H1 (cell line): ENCODE data around the gene PSMB5. TPM values are rescaled to one million over a fixed set of nuclear protein-coding genes. Genes with fewer than 3 reads are reported as not detected.

Source experiments
- CTCF ChIA-PET: fragments of 300-600 bp; sonication (Branson Sonifier 250); formaldehyde crosslinking; loops from one replicate; lab custom pipeline; 2021; ENCODE audit not compliant: partially characterized antibody; lab: Charles Lee
- POLR2A ChIA-PET: fragments of 300-600 bp; sonication (Branson Sonifier 250); formaldehyde crosslinking; loops from one replicate; lab custom pipeline; 2021; ENCODE audit warnings: inconsistent platforms; ENCODE audit not compliant: partially characterized antibody; lab: Charles Lee
- DNase-seq, 2 experiments: peaks; one replicate each; pipeline versions ENCODE4 v3.0.0 to v3.0.0-alpha.2; 2010 to 2022; ENCODE audit warnings: low spot score in 2 of 2, low read depth in 1 of 2, mixed read lengths in 1 of 2
- FAIRE-seq: peaks from 2 replicates; lab custom pipeline; 2011; peaks lifted over from hg19 to GRCh38; lab: Jason Lieb, UNC
- H2AFZ ChIP-seq: 2 replicates; pipeline ENCODE4 v1.8.1; 2012; ENCODE audit warnings: low read length, inconsistent platforms
- H2AK5ac ChIP-seq: 2 replicates; pipeline ENCODE4 v1.6.1; 2013; ENCODE audit warnings: low read depth, low read length
- H2BK120ac ChIP-seq: replicated peaks from 2 replicates; pipeline ENCODE3; 2013; ENCODE audit warnings: low read depth, low read length, inconsistent platforms
- H2BK12ac ChIP-seq: 2 replicates; pipeline ENCODE4 v1.6.1; 2013; ENCODE audit warnings: low read depth, low read length
- H2BK15ac ChIP-seq: 2 replicates; pipeline ENCODE4 v1.6.1; 2013; ENCODE audit warnings: low read length
- H2BK20ac ChIP-seq: 2 replicates; pipeline ENCODE4 v1.6.1; 2013; ENCODE audit warnings: low read length
- H2BK5ac ChIP-seq: 2 replicates; pipeline ENCODE4 v1.6.1; 2013; ENCODE audit warnings: low read depth, low read length
- H3K14ac ChIP-seq: 2 replicates; pipeline ENCODE4 v1.6.1; 2013; ENCODE audit warnings: inconsistent platforms; ENCODE audit not compliant: insufficient read length
- H3K18ac ChIP-seq: 2 replicates; pipeline ENCODE4 v1.6.1; 2013; ENCODE audit warnings: low read length; ENCODE audit errors: extremely low read depth
- H3K23ac ChIP-seq: 2 replicates; pipeline ENCODE4 v1.6.1; 2013; ENCODE audit warnings: inconsistent platforms; ENCODE audit not compliant: insufficient read length
- H3K23me2 ChIP-seq: 2 replicates; pipeline ENCODE4 v1.6.1; 2013; ENCODE audit warnings: low read depth, low read length
- H3K27ac ChIP-seq: 2 replicates; pipeline ENCODE4 v1.6.1; 2011; ENCODE audit warnings: low read depth, low read length, inconsistent platforms
- H3K27me3 ChIP-seq, 4 experiments: replicated peaks in 1 of 4; 1 replicate in 1 of 4; 2 replicates in 3 of 4; pipeline versions ENCODE4 v1.6.1 to v1.8.1; 2011 to 2013; ENCODE audit warnings: low read length in 3 of 4, mild to moderate bottlenecking in 3 of 4, inconsistent platforms in 2 of 4, mixed read lengths in 2 of 4, moderate library complexity in 1 of 4; ENCODE audit not compliant: control insufficient read depth in 3 of 4, insufficient read depth in 3 of 4; ENCODE audit errors: extremely low read depth in 1 of 4
- H3K36me3 ChIP-seq, 4 experiments: 2 replicates each; pipeline versions ENCODE4 v1.6.1 to v1.8.1; 2011 to 2013; ENCODE audit warnings: mild to moderate bottlenecking in 4 of 4, low read length in 3 of 4, moderate library complexity in 2 of 4, control low read depth in 1 of 4, inconsistent platforms in 1 of 4; ENCODE audit not compliant: insufficient read depth in 4 of 4, control insufficient read depth in 2 of 4
- H3K4ac ChIP-seq: replicated peaks from 2 replicates; pipeline ENCODE3; 2013; ENCODE audit warnings: low read length, low read depth, mixed read lengths, inconsistent platforms; ENCODE audit not compliant: insufficient read length
- H3K4me1 ChIP-seq, 4 experiments: replicated peaks in 1 of 4; 1 replicate in 1 of 4; 2 replicates in 3 of 4; pipeline versions ENCODE4 v1.6.1 to v1.8.1; 2011 to 2013; ENCODE audit warnings: low read length in 3 of 4, inconsistent platforms in 2 of 4, mixed read lengths in 1 of 4; ENCODE audit not compliant: insufficient read depth in 4 of 4, control insufficient read depth in 3 of 4
- H3K4me2 ChIP-seq, 2 experiments: 2 replicates each; pipeline versions ENCODE4 v1.6.1 to v1.8.1; 2011 to 2013; ENCODE audit warnings: low read depth in 2 of 2, low read length in 2 of 2, control low read depth in 1 of 2, inconsistent platforms in 1 of 2, mild to moderate bottlenecking in 1 of 2; ENCODE audit not compliant: insufficient read depth in 1 of 2
- H3K4me3 ChIP-seq, 4 experiments: fragments of 200-600, 300-600 bp in 1 of 4; sonication (generic), shearing (Covaris generic), sonication (Bioruptor Twin) in 1 of 4; 2 replicates each; pipeline versions ENCODE4 v1.5.1 to v1.8.1; 2011 to 2016; ENCODE audit warnings: low read length in 4 of 4, low read depth in 3 of 4, control low read depth in 2 of 4, inconsistent platforms in 2 of 4, mild to moderate bottlenecking in 2 of 4, mixed read lengths in 1 of 4, moderate library complexity in 1 of 4; ENCODE audit not compliant: insufficient read depth in 2 of 4; ENCODE audit errors: extremely low read depth in 1 of 4
- H3K56ac ChIP-seq: replicated peaks from 2 replicates; pipeline ENCODE3; 2013; ENCODE audit warnings: low read depth, mild to moderate bottlenecking, mixed read lengths, low read length, inconsistent platforms; ENCODE audit not compliant: insufficient read length
- H3K79me1 ChIP-seq: 2 replicates; pipeline ENCODE4 v1.6.1; 2013; ENCODE audit warnings: low read depth, low read length, control low read depth
- H3K79me2 ChIP-seq, 2 experiments: 2 replicates each; pipeline versions ENCODE4 v1.6.1 to v1.8.1; 2012 to 2013; ENCODE audit warnings: low read length in 2 of 2, mild to moderate bottlenecking in 2 of 2, inconsistent platforms in 1 of 2; ENCODE audit not compliant: insufficient read depth in 2 of 2, control insufficient read depth in 1 of 2
- H3K9ac ChIP-seq, 4 experiments: replicated peaks in 1 of 4; 1 replicate in 1 of 4; 2 replicates in 3 of 4; pipeline versions ENCODE4 v1.6.1 to v1.8.1; 2011 to 2013; ENCODE audit warnings: low read depth in 3 of 4, low read length in 3 of 4, control low read depth in 2 of 4, mild to moderate bottlenecking in 2 of 4, moderate library complexity in 2 of 4, inconsistent platforms in 1 of 4; ENCODE audit errors: extremely low read depth in 1 of 4
- H3K9me3 ChIP-seq, 2 experiments: 2 replicates each; pipeline versions ENCODE4 v1.6.1 to v1.8.1; 2012 to 2013; ENCODE audit warnings: mild to moderate bottlenecking in 2 of 2, moderate library complexity in 2 of 2, control low read depth in 1 of 2, inconsistent platforms in 1 of 2, low read depth in 1 of 2, low read length in 1 of 2, mixed read lengths in 1 of 2; ENCODE audit not compliant: insufficient read depth in 2 of 2
- H4K20me1 ChIP-seq, 2 experiments: replicated peaks in 1 of 2; 2 replicates each; pipeline versions ENCODE3 to v1.8.1; 2011 to 2013; ENCODE audit warnings: inconsistent platforms in 2 of 2, low read length in 2 of 2, mild to moderate bottlenecking in 1 of 2; ENCODE audit not compliant: insufficient read depth in 2 of 2, control insufficient read depth in 1 of 2
- H4K5ac ChIP-seq: 2 replicates; pipeline ENCODE4 v1.6.1; 2013; ENCODE audit warnings: low read length, low read depth, mixed read lengths, inconsistent platforms; ENCODE audit not compliant: insufficient read length
- H4K8ac ChIP-seq: 2 replicates; pipeline ENCODE4 v1.8.0; 2013; ENCODE audit warnings: mild to moderate bottlenecking, moderate library complexity, low read length, inconsistent platforms; ENCODE audit not compliant: insufficient read depth; ENCODE audit errors: extremely low read depth
- H4K91ac ChIP-seq: replicated peaks from 2 replicates; pipeline ENCODE3; 2013; ENCODE audit warnings: low read length, mixed read lengths, inconsistent platforms; ENCODE audit not compliant: insufficient read length
- ASH2L ChIP-seq: fragments of 200-600, 300-600 bp; sonication (generic); IDR thresholded peaks from one replicate; pipeline ENCODE4 v1.7.1; 2017; ENCODE audit warnings: low read length
- EP300 ChIP-seq, 2 experiments: IDR thresholded peaks; 1 replicate in 1 of 2; 2 replicates in 1 of 2; pipeline ENCODE4 v1.6.1; 2011 to 2012; ENCODE audit warnings: low read depth in 2 of 2, low read length in 2 of 2, mild to moderate bottlenecking in 2 of 2, borderline replicate concordance in 1 of 2, inconsistent platforms in 1 of 2, moderate library complexity in 1 of 2
- FOSL1 ChIP-seq: IDR thresholded peaks from 2 replicates; pipeline ENCODE4 v1.6.1; 2011; ENCODE audit warnings: mild to moderate bottlenecking, low read depth, low read length, moderate library complexity; ENCODE audit not compliant: insufficient read depth
- JUND ChIP-seq: IDR thresholded peaks from 2 replicates; pipeline ENCODE4 v1.6.1; 2011; ENCODE audit warnings: mild to moderate bottlenecking, improper control_type of control experiment, low read length
- POLR2AphosphoS5 ChIP-seq: IDR thresholded peaks from 2 replicates; pipeline ENCODE4 v1.6.1; 2011; ENCODE audit warnings: low read depth, low read length
- POU5F1 ChIP-seq: IDR thresholded peaks from 2 replicates; pipeline ENCODE4 v1.6.1; 2011; ENCODE audit warnings: low read depth, mild to moderate bottlenecking, low read length, moderate library complexity
- RFX5 ChIP-seq: IDR thresholded peaks from 2 replicates; pipeline ENCODE4 v1.6.1; 2011; ENCODE audit warnings: low read depth, low read length, improper control_type of control experiment, borderline replicate concordance
- SRF ChIP-seq: IDR thresholded peaks from 2 replicates; pipeline ENCODE4 v1.6.1; 2011; ENCODE audit warnings: mild to moderate bottlenecking, low read depth, low read length, moderate library complexity
- SUZ12 ChIP-seq: fragments of 200-600 bp; sonication (generic); IDR thresholded peaks from 2 replicates; pipeline ENCODE4 v1.6.1; 2012; ENCODE audit warnings: mild to moderate bottlenecking, inconsistent platforms, low read length, moderate library complexity, mixed read lengths
- TAF1 ChIP-seq: IDR thresholded peaks from 2 replicates; pipeline ENCODE4 v1.6.1; 2011; ENCODE audit warnings: mild to moderate bottlenecking, low read depth, low read length
- TAF7 ChIP-seq: optimal IDR thresholded peaks from 2 replicates; pipeline ENCODE3; 2011; ENCODE audit warnings: low read depth, mild to moderate bottlenecking, inconsistent platforms, low read length, moderate library complexity, borderline replicate concordance
- WGBS, 2 experiments: shearing (Covaris generic) in 1 of 2; methylation state at CpG; one replicate each; pipeline versions ENCODE4 v1.1.6 to v1.1.7; 2013 to 2015; ENCODE audit warnings: low lambda C conversion rate in 2 of 2, mixed read lengths in 2 of 2, inconsistent platforms in 1 of 2, low coverage in 1 of 2, missing lambda C conversion rate in 1 of 2; ENCODE audit not compliant: insufficient replicate concordance in 2 of 2, insufficient coverage in 1 of 2, insufficient read length in 1 of 2; ENCODE audit errors: extremely low coverage in 1 of 2, missing lambda C conversion rate in 1 of 2; 5-methylcytosine and 5-hydroxymethylcytosine counted together
- polyA plus RNA-seq, 7 experiments: library from polyadenylated mRNA; depleted of rRNA in 3 of 7; stranded (reverse) in 5 of 7; unstranded in 2 of 7; fragments of >200 nt in 5 of 7; fragments of 200-250 nt in 2 of 7; gene quantifications; 1 replicate in 5 of 7; 2 replicates in 1 of 7; 4 replicates in 1 of 7; pipeline versions ENCODE4 v1.2.1 to v1.2.3, GENCODE V29; 2011 to 2013; ENCODE audit warnings: missing spikeins in 2 of 7, mixed read lengths in 2 of 7
- total RNA-seq: library from RNA; stranded (reverse); fragmentation: NEBNext Ultra II Directional; extraction: Animal tissue kit (Norgen Biotek cat#: 25700); gene quantifications from 2 replicates; pipeline ENCODE4 v1.2.1, GENCODE V29; 2021
- TF ChIP-seq, protein P1 (sequence below): IDR thresholded peaks from 2 replicates; pipeline ENCODE4 v1.6.1; 2011; ENCODE audit warnings: low read depth, mild to moderate bottlenecking, low read length; ENCODE audit not compliant: insufficient read depth

The PSMB5 gene
- total and polyA plus RNA-seq, 2 of the 8 experiments (the other 6 are each of a cell fraction or from before 2014, with no cell fraction given) = 254 to 510 TPM

DNA sequence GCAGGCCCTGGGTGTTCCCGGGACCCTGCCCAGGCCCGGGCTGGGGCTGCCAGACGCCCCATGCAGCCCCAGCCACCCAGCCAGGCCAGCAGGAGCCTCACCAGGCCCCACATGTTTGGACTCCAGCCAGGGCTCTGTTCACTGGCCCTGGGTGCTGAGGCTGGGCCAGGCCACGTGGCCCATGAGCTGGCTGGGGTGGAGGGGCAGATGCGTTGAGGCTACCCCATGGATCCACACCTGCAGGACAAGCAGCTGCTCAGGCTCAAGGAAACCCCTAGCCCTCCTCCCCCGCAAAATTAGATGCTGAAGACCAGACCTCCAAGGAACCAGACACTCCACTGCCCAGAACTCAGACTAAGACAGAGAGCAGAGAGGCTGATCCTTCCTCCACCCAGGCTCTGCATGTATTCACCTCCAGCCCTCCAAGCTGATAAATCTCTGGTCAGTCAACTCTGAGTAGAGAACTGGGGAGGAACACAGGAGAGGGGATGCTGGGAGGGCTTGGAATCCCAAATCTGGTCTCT is 21.0 kb upstream of the PSMB5 start:
- Histone ChIP-seq H3K56ac (no peak overlapping the region), H3K36me3 (peaks cover 3 to 19% (median 13%) of the 10 kb centered on the region in 4 experiments; a peak in 7 of 8 replicates), H3K4me3 (peak overlapping the region in 2 of 4 experiments; percentile 34 to 82; a peak in 2 of 8 replicates), H2BK15ac (no peak overlapping the region), H3K27ac (no peak overlapping the region), H4K20me1 (peaks cover 0 to 4% of the 10 kb centered on the region in 2 experiments), H3K9me3 (no peaks in the 10 kb centered on the region), H3K23ac (no peak overlapping the region), H3K79me2 (no peaks in the 10 kb centered on the region), H3K23me2 (peaks cover 12% of the 10 kb centered on the region), H2AK5ac (no peak overlapping the region), H3K4me2 (peak overlapping the region; percentile 89 to 91), H3K4me1 (peaks cover 0 to 15% (median 4%) of the 10 kb centered on the region in 4 experiments; a peak in 4 of 7 replicates), H3K27me3 (no peaks in the 10 kb centered on the region; a peak in 1 of 7 replicates), H2BK20ac (0 out of 2 replicates have a peak overlapping the region, but pooled peaks have one; percentile 61), H3K14ac (no peak overlapping the region), H2BK12ac (no peak overlapping the region), H2BK120ac (no peak overlapping the region), H4K5ac (no peak overlapping the region), H3K18ac (0 out of 2 replicates have a peak overlapping the region, but pooled peaks have one; percentile 53), H3K9ac (no peak overlapping the region), H3K79me1 (no peaks in the 10 kb centered on the region), H2AFZ (no peak overlapping the region), H3K4ac (no peak overlapping the region), H2BK5ac (0 out of 2 replicates have a peak overlapping the region, but pooled peaks have one; percentile 15), H4K8ac (no peak overlapping the region), H4K91ac (no peak overlapping the region)
- no peak for TF ChIP-seq TAF7
- TF ChIP-seq POU5F1 = no peak
- TF ChIP-seq ASH2L = no peak
- TF ChIP-seq FOSL1 = no peak
- no peak for TF ChIP-seq TAF1
- no peak for TF ChIP-seq SRF
- TF ChIP-seq SUZ12 = no peak
- no peak for TF ChIP-seq EP300 (IDR thresholded peaks at IDR 0.05; ENCODE audit: borderline replicate concordance in 1 of 2, low read depth in 2 of 2, low read length in 2 of 2)
- TF ChIP-seq JUND = no peak
- TF ChIP-seq RFX5 = no peak
- TF ChIP-seq POLR2AphosphoS5 = no peak
- TF ChIP-seq, protein P1, sequence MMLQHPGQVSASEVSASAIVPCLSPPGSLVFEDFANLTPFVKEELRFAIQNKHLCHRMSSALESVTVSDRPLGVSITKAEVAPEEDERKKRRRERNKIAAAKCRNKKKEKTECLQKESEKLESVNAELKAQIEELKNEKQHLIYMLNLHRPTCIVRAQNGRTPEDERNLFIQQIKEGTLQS = no peak
- FAIRE-seq (no peak), DNase-seq (no peak)
- 90% methylated on average over 6 of the region's 6 CpGs; no CpG with 5 or more reads in 1 of the 2 experiments for WGBS, 2 experiments
- CTCF ChIA-PET = interaction anchor here (0.6 to 29.2 kb wide), 25 partner anchors 8 to 290 kb away, joined by 3 to 785 read pairs (median 5); partner anchors contain the start of genes AJUBA and PSMB11
- POLR2A ChIA-PET = interaction anchor here (0.7 to 6.2 kb wide), 10 partner anchors 11 to 126 kb away, joined by 3 to 65 read pairs (median 6); partner anchors contain the start of genes ACIN1, AJUBA, PRMT5 and PSMB5
